K562 (cell line): ENCODE results near the gene RIOK3. TPM values are rescaled to one million over a fixed set of nuclear protein-coding genes. Genes with fewer than 3 reads are reported as not detected.

Source experiments
- CHD4 ChIP-seq: fragments of 200-600 bp; sonication (generic); IDR thresholded peaks from 3 replicates; pipeline ENCODE4 v1.6.1; 2012; ENCODE audit warnings: low read depth, mild to moderate bottlenecking, mixed read lengths, low read length, inconsistent platforms; ENCODE audit not compliant: insufficient read depth, insufficient replicate concordance, poor library complexity, severe bottlenecking
- E2F4 ChIP-seq: sonication (generic); formaldehyde crosslinking; IDR thresholded peaks from 2 replicates; pipeline ENCODE4 v1.8.0; 2022; ENCODE audit warnings: mild to moderate bottlenecking, low read depth, missing genetic modification reagents
- HMBOX1 ChIP-seq: sonication (generic); IDR thresholded peaks from 2 replicates; pipeline ENCODE4 v1.6.1; 2016
- MYBL2 ChIP-seq, 2 experiments: fragments of 450-650 bp in 1 of 2; sonication (generic) in 1 of 2; formaldehyde crosslinking in 1 of 2; IDR thresholded peaks; 2 replicates each; pipeline versions ENCODE4 v1.6.1 to v1.8.1; 2017 to 2022; ENCODE audit warnings: borderline replicate concordance in 1 of 2, inconsistent platforms in 1 of 2, low read depth in 1 of 2, mild to moderate bottlenecking in 1 of 2, missing genetic modification reagents in 1 of 2, moderate library complexity in 1 of 2
- PURB ChIP-seq: sonication (generic); formaldehyde crosslinking; IDR thresholded peaks from 2 replicates; pipeline ENCODE4 v1.9.0; 2021; ENCODE audit warnings: low read depth, mild to moderate bottlenecking, missing genetic modification reagents
- SMAD3 ChIP-seq: fragments of 450-650 bp; formaldehyde crosslinking; conservative IDR thresholded peaks from 2 replicates; pipeline ENCODE4 v1.4.0; 2020; ENCODE audit warnings: mild to moderate bottlenecking
- TAF7 ChIP-seq: fragments of 450-650 bp; IDR thresholded peaks from 2 replicates; pipeline ENCODE4 v1.6.1; 2016; ENCODE audit warnings: missing genetic modification characterization, missing compliant biosample characterization
- ZEB2 ChIP-seq: fragments of 450-650 bp; IDR thresholded peaks from 2 replicates; pipeline ENCODE4 v1.6.1; 2016
- ZFP30 ChIP-seq: fragments of 250-450 bp; sonication (Bioruptor Pico); IDR thresholded peaks from 2 replicates; pipeline ENCODE4 v1.8.0; 2022; ENCODE audit warnings: moderate library complexity, mild to moderate bottlenecking, inconsistent platforms, borderline replicate concordance
- ZNF12 ChIP-seq: sonication (generic); formaldehyde crosslinking; IDR thresholded peaks from 2 replicates; pipeline ENCODE4 v1.4.0; 2020; ENCODE audit warnings: mild to moderate bottlenecking, missing genetic modification reagents
- ZNF551 ChIP-seq: fragments of 250-450 bp; sonication (Bioruptor Pico); IDR thresholded peaks from 2 replicates; pipeline ENCODE4 v1.5.0; 2021; ENCODE audit warnings: mild to moderate bottlenecking, moderate library complexity
- polyA plus RNA-seq, 8 experiments: library from polyadenylated mRNA; depleted of rRNA in 4 of 8; stranded (reverse) in 5 of 8; unstranded in 3 of 8; fragments of >200 nt; fragmentation: Nextera tagmentation in 2 of 8; fragmentation: Illumina TruSeq in 1 of 8; extraction: Ambion mirVana in 2 of 8; extraction: Trizol in 1 of 8; gene quantifications; 2 replicates each; pipeline versions ENCODE4 v1.2.1 to v1.2.3, GENCODE V29; 2011 to 2014; ENCODE audit warnings: inconsistent platforms in 1 of 8, missing spikeins in 1 of 8
- total RNA-seq, 7 experiments: library from RNA; depleted of rRNA in 6 of 7; stranded (reverse); fragments of >200 nt in 6 of 7; fragmentation: Illumina TruSeq in 2 of 7; extraction: Trizol in 2 of 7; gene quantifications; 2 replicates each; pipeline versions ENCODE4 v1.2.1 to v1.2.3, GENCODE V29; 2011 to 2021; ENCODE audit warnings: low replicate concordance in 1 of 7
- TF ChIP-seq, protein P1 (sequence below): fragments of 250-450 bp; sonication (Bioruptor Pico); IDR thresholded peaks from 2 replicates; pipeline ENCODE4 v1.4.0; 2020

The RIOK3 gene
- total and polyA plus RNA-seq, 9 of the 15 experiments (the other 6 are each of a cell fraction or from before 2014, with no cell fraction given), result 21.4 to 89.5 (median 62.9) TPM

DNA sequence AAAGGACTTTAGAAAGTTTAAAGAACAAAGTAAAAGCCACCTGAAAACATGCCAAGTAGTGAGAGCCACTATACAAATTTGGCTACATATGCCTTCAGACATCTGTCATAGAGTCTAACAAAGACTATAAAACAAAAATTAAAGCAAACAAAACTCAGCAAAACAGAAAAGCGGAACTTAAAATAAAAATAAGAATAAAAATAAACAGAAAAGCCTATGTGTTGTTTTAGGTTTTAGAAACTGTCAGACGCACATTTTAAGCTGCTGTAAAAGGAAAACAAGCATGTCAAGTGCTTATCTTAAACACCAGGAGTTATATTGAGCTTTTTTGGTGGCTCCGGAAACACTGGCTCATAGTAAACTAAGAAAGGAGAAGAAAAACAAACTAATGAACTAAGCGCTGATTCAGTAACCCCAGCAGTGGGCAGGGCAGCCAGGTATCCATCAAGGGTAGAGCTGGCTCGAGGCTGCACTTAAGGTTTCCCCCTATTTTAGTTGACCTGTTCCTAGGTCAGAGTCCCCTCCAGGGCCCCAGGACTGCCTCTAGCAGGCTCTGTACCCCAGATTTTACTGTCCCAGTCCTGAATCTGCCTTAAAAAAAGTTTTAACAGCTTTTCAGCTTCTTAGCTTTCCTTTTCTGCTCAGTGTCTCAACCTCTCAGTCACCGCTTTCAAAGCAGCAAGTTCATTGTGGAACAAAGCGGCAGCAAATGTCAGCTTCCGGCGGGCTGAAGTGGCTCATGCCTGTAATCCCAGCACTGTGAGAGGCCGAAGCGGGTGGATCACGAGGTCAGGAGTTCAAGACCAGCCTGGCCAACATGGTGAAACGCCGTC is 34.9 kb downstream of the RIOK3 start (continued):
- TF ChIP-seq, protein P1, sequence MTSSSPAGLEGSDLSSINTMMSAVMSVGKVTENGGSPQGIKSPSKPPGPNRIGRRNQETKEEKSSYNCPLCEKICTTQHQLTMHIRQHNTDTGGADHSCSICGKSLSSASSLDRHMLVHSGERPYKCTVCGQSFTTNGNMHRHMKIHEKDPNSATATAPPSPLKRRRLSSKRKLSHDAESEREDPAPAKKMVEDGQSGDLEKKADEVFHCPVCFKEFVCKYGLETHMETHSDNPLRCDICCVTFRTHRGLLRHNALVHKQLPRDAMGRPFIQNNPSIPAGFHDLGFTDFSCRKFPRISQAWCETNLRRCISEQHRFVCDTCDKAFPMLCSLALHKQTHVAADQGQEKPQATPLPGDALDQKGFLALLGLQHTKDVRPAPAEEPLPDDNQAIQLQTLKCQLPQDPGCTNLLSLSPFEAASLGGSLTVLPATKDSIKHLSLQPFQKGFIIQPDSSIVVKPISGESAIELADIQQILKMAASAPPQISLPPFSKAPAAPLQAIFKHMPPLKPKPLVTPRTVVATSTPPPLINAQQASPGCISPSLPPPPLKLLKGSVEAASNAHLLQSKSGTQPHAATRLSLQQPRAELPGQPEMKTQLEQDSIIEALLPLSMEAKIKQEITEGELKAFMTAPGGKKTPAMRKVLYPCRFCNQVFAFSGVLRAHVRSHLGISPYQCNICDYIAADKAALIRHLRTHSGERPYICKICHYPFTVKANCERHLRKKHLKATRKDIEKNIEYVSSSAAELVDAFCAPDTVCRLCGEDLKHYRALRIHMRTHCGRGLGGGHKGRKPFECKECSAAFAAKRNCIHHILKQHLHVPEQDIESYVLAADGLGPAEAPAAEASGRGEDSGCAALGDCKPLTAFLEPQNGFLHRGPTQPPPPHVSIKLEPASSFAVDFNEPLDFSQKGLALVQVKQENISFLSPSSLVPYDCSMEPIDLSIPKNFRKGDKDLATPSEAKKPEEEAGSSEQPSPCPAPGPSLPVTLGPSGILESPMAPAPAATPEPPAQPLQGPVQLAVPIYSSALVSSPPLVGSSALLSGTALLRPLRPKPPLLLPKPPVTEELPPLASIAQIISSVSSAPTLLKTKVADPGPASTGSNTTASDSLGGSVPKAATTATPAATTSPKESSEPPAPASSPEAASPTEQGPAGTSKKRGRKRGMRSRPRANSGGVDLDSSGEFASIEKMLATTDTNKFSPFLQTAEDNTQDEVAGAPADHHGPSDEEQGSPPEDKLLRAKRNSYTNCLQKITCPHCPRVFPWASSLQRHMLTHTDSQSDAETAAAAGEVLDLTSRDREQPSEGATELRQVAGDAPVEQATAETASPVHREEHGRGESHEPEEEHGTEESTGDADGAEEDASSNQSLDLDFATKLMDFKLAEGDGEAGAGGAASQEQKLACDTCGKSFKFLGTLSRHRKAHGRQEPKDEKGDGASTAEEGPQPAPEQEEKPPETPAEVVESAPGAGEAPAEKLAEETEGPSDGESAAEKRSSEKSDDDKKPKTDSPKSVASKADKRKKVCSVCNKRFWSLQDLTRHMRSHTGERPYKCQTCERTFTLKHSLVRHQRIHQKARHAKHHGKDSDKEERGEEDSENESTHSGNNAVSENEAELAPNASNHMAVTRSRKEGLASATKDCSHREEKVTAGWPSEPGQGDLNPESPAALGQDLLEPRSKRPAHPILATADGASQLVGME (CRISPR knock-in tag), result no peak
- TF ChIP-seq TAF7 (tag), result no peak
- TF ChIP-seq ZNF551 (CRISPR knock-in tag), result no peak
- no peak for TF ChIP-seq ZNF12 (CRISPR knock-in tag)
- TF ChIP-seq HMBOX1, result peak; percentile 63
- peak; percentile 77; the same call in 1 of the 2 replicates for TF ChIP-seq ZFP30 (CRISPR knock-in tag)
- TF ChIP-seq SMAD3, result no peak
- TF ChIP-seq ZEB2, result no peak
- TF ChIP-seq E2F4 (CRISPR knock-in tag), result no peak
- TF ChIP-seq PURB, result no peak
- peak; percentile 73 for TF ChIP-seq CHD4
- TF ChIP-seq MYBL2 (IDR thresholded peaks at IDR 0.05; ENCODE audit: low read depth), result no peak
- TF ChIP-seq MYBL2 (CRISPR knock-in tag; IDR thresholded peaks at IDR 0.05; ENCODE audit: borderline replicate concordance), result no peak
